ENCODE data around the gene RAB23.

DNA sequence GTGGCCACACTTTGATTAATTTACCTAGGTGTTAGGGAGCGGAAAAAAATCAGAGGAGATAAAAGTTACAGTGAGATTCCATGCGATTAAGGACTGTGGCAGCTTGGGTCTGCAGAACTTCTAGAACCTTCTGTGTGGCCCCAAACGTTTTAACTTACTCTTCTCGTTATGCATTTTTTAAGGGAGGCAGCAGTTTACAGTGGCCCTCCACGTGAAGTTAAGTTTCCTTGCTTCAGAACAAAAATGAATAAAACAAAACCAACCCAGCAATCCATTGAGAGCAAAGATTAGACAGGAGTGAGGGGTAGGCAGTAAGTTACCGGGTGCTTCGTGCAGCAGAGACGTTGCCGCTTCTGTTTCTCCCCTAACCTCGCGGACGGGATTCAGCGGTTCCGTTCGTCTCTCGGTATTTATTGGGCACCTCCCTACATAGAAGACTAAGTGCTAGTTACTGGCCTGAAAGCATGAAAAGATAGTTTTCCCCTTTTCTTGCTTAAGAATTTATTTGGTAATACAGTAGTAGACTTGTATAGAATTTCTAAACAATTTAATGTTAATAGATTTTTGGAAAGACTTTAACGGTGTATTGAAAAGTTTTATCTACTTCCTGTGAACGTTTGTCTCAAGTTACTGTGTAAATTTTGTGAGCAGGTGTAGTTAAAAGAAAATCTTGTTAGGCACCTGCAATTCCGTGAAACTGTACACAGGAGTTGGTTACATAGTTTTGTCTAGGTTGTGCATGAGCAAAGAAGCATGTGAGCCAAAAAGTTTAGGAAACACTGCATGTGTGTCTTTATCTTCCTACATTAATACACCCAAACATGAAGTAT, 48.8 kb downstream of the RAB23 start:
- TF ChIP-seq, protein P1, sequence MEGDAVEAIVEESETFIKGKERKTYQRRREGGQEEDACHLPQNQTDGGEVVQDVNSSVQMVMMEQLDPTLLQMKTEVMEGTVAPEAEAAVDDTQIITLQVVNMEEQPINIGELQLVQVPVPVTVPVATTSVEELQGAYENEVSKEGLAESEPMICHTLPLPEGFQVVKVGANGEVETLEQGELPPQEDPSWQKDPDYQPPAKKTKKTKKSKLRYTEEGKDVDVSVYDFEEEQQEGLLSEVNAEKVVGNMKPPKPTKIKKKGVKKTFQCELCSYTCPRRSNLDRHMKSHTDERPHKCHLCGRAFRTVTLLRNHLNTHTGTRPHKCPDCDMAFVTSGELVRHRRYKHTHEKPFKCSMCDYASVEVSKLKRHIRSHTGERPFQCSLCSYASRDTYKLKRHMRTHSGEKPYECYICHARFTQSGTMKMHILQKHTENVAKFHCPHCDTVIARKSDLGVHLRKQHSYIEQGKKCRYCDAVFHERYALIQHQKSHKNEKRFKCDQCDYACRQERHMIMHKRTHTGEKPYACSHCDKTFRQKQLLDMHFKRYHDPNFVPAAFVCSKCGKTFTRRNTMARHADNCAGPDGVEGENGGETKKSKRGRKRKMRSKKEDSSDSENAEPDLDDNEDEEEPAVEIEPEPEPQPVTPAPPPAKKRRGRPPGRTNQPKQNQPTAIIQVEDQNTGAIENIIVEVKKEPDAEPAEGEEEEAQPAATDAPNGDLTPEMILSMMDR (IDR thresholded peaks at IDR 0.05), result no peak
- TF ChIP-seq EZH2 (IDR thresholded peaks at IDR 0.05; ENCODE audit: borderline replicate concordance, insufficient read depth, low read depth, low read length, poor library complexity, severe bottlenecking), result no peak
